ENCODE measurements around the gene TFF3.
"Not testable (repeated sequence)": the region's sequence is repeated elsewhere in the genome, so short reads cannot be mapped to it uniquely, and the experiment has no call there.

Gene TFF3

GRCh38 chr21:42296501-42296900 is 18.7 kb downstream of the TFF3 start:
- TF ChIP-seq CTCF (IDR thresholded peaks at IDR 0.05; ENCODE audit: low read depth, low read length) = no peak
- DNase-seq (ENCODE audit: low read depth in 2 of 2) = no peak
- no peak overlapping the region for H3K4me3 ChIP-seq (replicated peaks in 1 of 2; ENCODE audit: low read depth in 2 of 2, low read length in 2 of 2)

- H3K4me3 ChIP-seq (replicated peaks in 1 of 2; ENCODE audit: low read depth in 2 of 2, low read length in 2 of 2) = no peak overlapping the region
- DNase-seq (ENCODE audit: low read depth in 2 of 2) = no peak
- no peak for TF ChIP-seq CTCF (IDR thresholded peaks at IDR 0.05; ENCODE audit: low read depth, low read length)
These were observed 19.4 kb downstream of the TFF3 start for GRCh38 chr21:42295845-42296244.

- TF ChIP-seq CTCF (IDR thresholded peaks at IDR 0.05; ENCODE audit: low read depth, low read length) = no peak
- no peak for DNase-seq (ENCODE audit: low read depth in 2 of 2)
These were observed 20.8 kb downstream of the TFF3 start for GRCh38 chr21:42294273-42294880.

GRCh38 chr21:42293649-42294272 is 21.4 kb downstream of the TFF3 start:
- no peak overlapping the region for H3K4me3 ChIP-seq (replicated peaks in 1 of 2; ENCODE audit: low read depth in 2 of 2, low read length in 2 of 2)
- no peak for TF ChIP-seq CTCF (IDR thresholded peaks at IDR 0.05; ENCODE audit: low read depth, low read length)
- DNase-seq (ENCODE audit: low read depth in 2 of 2) = no peak

More at GRCh38 chr21:42294273-42294880, 20.8 kb downstream of the TFF3 start:
- no peak overlapping the region for H3K4me3 ChIP-seq (replicated peaks in 1 of 2; ENCODE audit: low read depth in 2 of 2, low read length in 2 of 2)

GRCh38 chr21:42292563-42293142 is 22.6 kb downstream of the TFF3 start:
- not testable (repeated sequence) for H3K4me3 ChIP-seq (replicated peaks in 1 of 2; ENCODE audit: low read depth in 2 of 2, low read length in 2 of 2); DNase-seq (ENCODE audit: low read depth in 2 of 2)

GRCh38 chr21:42291751-42292562 is 23.3 kb downstream of the TFF3 start:
- H3K4me3 ChIP-seq (replicated peaks in 1 of 2; ENCODE audit: low read depth in 2 of 2, low read length in 2 of 2) = no peak overlapping the region
- no peak for DNase-seq (ENCODE audit: low read depth in 2 of 2)
- no peak for TF ChIP-seq CTCF (IDR thresholded peaks at IDR 0.05; ENCODE audit: low read depth, low read length)
